ENCODE results near the gene ISLR.

ISLR gene

DNA sequence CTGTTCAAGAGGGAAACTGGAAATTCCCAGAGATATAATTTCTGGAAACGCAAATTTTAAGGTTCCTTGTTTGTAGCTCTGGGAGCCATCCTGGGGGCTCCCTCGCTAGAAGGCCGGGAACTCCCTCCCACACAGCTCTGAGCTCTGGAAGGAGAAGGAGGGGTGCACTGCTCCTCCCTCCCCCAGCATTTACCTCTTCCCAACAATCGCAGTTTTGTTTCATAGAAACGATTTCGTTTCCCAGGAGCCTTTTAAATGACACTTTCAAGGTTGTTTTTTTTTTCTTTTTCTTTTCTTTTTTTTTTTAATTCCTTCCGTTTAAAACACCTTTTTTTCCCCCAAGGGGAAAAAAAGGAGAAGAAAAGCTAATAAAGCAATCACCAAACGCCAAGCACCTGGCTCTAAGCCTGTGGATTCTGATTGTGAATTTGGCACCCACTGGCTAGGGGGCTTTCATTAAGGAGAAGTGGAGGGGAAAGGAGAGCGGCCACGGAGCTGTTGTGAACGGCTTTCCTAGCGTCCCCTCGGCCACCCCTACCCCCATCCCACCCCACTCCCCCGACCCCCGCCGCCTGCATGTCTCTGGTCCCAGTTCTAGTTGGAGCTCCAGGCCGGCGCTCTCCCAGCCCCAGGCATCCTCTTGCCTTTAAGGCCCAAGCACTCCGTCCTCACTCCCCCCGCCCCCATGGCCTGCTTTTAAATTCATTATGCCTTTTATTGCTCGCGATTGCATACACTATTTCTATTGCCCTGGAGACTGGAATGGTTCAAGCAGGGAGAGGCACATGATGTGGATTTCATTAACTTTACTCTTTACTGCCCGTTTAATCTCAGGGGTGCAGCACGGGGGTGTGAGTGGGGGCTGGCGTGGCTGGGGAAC lies 49.0 kb downstream of the ISLR start:
- no peak overlapping the region for H3K4me3 ChIP-seq (ENCODE audit: low read depth, low read length)
- DNase-seq (ENCODE audit: low read depth): no peak
- TF ChIP-seq, protein P1, sequence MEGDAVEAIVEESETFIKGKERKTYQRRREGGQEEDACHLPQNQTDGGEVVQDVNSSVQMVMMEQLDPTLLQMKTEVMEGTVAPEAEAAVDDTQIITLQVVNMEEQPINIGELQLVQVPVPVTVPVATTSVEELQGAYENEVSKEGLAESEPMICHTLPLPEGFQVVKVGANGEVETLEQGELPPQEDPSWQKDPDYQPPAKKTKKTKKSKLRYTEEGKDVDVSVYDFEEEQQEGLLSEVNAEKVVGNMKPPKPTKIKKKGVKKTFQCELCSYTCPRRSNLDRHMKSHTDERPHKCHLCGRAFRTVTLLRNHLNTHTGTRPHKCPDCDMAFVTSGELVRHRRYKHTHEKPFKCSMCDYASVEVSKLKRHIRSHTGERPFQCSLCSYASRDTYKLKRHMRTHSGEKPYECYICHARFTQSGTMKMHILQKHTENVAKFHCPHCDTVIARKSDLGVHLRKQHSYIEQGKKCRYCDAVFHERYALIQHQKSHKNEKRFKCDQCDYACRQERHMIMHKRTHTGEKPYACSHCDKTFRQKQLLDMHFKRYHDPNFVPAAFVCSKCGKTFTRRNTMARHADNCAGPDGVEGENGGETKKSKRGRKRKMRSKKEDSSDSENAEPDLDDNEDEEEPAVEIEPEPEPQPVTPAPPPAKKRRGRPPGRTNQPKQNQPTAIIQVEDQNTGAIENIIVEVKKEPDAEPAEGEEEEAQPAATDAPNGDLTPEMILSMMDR (IDR thresholded peaks at IDR 0.05; ENCODE audit: control insufficient read depth, extremely low read depth, insufficient read depth): no peak

DNA sequence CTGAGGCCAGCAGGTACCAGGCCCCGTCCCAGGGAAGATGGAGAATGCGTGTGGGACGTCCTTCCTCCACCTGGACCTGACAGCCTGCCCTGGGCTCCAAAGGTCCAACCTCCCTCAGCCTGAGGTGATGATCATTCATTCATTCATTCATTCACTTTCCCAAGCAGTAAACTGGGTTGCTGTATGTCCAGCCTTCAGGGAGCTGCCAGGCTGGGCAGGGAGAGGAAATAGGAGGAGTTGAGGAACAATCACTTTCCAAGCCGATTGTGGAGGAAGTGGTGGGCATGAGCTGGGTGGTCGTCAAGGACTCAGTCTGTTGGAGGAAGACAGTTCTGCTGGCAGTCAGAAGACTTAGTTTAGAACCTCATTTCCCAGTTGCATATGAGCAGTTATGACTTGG lies 52.4 kb downstream of the ISLR start:
- TF ChIP-seq, protein P1 (IDR thresholded peaks at IDR 0.05; ENCODE audit: control insufficient read depth, extremely low read depth, insufficient read depth): no peak
- H3K4me3 ChIP-seq (ENCODE audit: low read depth, low read length): no peak overlapping the region
- no peak for DNase-seq (ENCODE audit: low read depth)
